Activated CD4-positive, alpha-beta T cell treated with anti-CD3 and anti-CD28 coated beads, Interleukin-2, Interleukin-4, amounts not matched to agents 100 ng/mL and 50 ng/mL, durations not matched to agents 16 hours and 8 hours (primary cell): Measurements from ENCODE around the gene CDHR4.
A peak's percentile ranks its signal among the peaks of the same experiment; 100 is the strongest.
"Not testable (repeated sequence)": the region's sequence is repeated elsewhere in the genome, so short reads cannot be mapped to it uniquely, and the experiment has no call there.

ENCODE experiments used
- DNase-seq: peaks from one replicate; pipeline ENCODE4 v3.0.0-alpha.2; 2020; ENCODE audit warnings: low spot score

Gene CDHR4

GRCh38 chr3:49799761-49800160 lies at the start of gene CDHR4:
CDHR4 (minus strand) TSS chr3:49799873; CDS start chr3:49799812, 61 bp downstream.
- no peak for DNase-seq

DNA sequence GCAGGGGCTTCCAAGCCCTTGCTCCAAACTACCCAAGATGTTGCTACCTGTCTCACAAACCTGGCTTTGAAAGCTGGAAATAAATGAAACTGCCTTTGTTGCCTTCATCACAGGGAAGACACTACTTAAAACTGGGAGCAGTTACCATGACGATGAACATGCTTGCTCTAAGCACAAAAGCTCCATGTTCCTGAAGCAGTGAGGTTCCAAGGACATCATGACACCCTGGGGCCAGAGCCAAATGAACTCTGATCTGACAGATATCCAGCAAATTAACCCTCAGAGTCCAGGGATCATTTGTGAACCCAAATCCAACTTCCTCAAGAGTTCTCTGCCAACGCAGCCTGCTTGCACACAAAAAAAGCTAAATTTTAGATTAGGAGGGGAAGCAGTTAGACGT lies 46.0 kb upstream of the CDHR4 start:
- DNase-seq = no peak

GRCh38 chr3:49844464-49845183 lies 45.0 kb upstream of the CDHR4 start:
- DNase-seq = no peak

- DNase-seq = no peak
Measured at GRCh38 chr3:49842843-49843517, 43.3 kb upstream of the CDHR4 start.

DNA sequence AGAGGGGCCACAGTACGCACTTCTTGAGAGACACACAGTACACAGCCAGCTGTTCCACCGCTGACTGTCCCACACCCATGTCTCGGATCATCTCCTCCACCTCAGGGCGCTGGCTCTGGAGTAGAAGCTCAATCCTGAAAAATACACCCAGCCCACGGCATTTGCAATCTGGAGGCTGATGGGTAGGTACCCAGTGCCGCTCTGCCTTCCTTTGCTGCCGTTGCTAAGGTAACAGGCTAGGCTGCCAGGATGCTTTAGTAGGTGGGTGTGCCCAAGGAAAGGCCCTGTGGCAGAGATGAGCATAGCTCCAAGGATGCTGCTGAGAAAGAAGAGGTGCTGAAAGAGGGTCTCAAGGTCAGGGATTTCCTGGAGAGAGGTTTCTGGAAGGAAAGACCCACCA lies 42.1 kb upstream of the CDHR4 start:
- DNase-seq = no peak

GRCh38 chr3:49841126-49841696 lies 41.5 kb upstream of the CDHR4 start:
- DNase-seq = peak; percentile 6

- DNase-seq = no peak
Measured at GRCh38 chr3:49840388-49840787, 40.7 kb upstream of the CDHR4 start.

- DNase-seq = peak; percentile 79
Measured at GRCh38 chr3:49839193-49839809, 39.6 kb upstream of the CDHR4 start.

DNA sequence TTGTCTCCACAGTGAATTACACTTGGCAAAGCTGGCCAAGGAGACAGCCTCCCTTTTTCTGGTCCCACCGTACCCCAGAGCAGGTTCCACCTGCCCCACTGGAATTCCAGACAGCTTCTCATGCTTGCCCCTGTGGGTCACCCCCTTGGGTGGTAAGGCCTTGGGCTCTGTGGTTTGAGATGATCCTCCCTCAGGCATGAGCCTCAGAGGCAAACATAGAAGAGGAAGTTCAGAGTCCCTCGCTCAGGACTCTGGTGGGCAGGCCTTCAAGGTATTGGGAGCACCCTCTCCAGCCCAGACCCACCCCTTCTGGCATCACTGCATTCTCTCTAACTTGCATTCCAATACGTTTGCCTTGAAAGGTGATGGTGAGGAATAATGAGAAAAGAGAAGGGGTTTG lies 31.7 kb upstream of the CDHR4 start:
- DNase-seq = no peak

GRCh38 chr3:49826016-49826415 lies 26.3 kb upstream of the CDHR4 start:
- no peak for DNase-seq

GRCh38 chr3:49823131-49823530 lies 23.5 kb upstream of the CDHR4 start:
- not testable (repeated sequence) for DNase-seq

GRCh38 chr3:49813497-49814174 lies 14.0 kb upstream of the CDHR4 start, which contains the start of gene UBA7:
UBA7 (minus strand) TSS chr3:49813953; CDS start chr3:49813787, 166 bp downstream.
- peak; percentile 31 for DNase-seq

DNA sequence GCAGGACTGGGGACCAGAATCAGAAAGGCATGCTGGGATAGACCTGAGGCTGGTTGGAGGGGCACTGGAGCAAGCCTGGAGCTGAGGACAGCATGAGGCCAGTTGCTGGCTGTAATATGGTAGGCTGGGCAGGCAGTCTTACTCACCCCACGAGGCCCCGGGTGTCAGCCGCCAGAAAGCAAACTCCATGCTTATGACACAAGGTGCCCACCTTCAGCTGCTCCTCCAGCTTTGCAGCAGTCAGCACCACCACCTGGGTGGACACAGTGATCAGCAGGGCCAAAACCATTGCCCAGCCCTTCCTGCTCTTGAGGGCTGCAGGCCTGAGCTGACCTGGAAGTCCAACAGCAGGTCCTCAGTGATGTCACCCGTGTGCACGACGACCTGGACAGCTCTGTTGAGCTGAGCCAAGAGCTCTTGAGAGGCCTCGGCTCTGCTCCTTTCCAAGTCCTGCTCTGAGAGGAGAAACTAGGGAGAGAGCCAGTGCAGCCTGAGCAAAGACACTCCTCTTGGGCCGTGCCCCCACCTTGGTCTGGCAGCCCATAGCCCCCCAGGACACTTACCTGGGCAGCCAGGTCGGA lies 13.3 kb upstream of the CDHR4 start:
- DNase-seq = no peak

GRCh38 chr3:49807431-49808114 lies 7.9 kb upstream of the CDHR4 start:
- no peak for DNase-seq

GRCh38 chr3:49806850-49807249 lies 7.2 kb upstream of the CDHR4 start:
- DNase-seq = no peak

DNA sequence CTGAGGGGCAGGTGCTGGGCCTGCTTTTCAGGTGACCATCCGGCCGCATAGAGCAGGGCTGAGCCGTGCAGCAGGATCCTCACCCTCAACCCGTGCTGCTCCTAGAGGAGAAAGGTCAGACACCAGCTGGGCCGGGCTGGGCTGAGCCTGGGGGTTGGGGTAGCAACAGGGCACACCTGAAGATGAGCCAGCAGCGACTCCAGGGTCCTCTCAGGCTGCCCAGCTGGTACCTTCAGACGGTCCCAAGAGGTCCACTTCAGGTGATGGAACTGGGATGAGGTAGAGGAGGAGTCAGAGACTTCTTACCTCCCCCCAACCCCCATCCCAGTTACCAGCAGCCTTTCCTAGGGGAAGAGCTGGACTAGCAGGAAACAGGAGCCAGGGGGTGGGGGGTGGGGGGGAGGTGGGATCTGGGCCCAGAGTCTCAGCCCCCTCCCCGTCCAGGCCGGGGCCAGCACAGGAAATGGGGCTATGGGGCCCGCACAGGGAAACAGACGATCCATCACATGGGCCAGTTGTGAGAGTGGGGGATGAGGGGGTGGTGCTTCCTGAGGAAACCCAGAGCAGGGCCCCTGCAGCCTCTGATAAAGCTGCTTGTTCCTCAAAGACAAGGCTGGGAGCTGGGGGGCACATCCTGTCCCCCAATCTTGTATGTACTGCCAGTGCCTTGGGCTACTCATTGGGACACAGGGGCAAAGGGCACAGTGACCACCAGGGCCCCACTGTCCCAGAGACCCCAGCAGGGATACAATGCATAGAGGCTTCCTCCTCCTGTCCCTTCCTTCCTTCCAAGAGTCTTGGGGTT lies 6.4 kb upstream of the CDHR4 start:
- DNase-seq = no peak

DNA sequence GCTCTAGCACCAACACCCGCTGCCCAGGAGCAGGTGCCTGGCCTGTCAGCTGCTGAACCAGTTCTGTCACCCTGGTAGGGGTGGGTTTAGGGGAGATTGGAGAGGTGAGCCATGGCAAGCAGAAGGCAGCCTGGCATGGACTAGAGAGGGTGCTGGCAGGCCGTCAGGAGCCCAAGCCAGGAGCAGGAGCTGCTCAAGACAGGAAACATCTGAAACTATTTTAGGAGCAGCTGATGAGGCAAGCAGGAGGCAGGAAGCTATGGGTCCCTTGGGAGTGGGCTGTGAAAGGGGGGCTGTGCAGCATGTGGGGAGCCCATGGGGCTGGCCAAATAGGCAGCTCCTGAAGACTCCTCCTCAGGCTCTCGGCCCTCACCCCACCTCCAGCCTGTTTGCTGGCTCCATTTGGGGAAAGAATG lies 5.7 kb upstream of the CDHR4 start:
- no peak for DNase-seq

DNA sequence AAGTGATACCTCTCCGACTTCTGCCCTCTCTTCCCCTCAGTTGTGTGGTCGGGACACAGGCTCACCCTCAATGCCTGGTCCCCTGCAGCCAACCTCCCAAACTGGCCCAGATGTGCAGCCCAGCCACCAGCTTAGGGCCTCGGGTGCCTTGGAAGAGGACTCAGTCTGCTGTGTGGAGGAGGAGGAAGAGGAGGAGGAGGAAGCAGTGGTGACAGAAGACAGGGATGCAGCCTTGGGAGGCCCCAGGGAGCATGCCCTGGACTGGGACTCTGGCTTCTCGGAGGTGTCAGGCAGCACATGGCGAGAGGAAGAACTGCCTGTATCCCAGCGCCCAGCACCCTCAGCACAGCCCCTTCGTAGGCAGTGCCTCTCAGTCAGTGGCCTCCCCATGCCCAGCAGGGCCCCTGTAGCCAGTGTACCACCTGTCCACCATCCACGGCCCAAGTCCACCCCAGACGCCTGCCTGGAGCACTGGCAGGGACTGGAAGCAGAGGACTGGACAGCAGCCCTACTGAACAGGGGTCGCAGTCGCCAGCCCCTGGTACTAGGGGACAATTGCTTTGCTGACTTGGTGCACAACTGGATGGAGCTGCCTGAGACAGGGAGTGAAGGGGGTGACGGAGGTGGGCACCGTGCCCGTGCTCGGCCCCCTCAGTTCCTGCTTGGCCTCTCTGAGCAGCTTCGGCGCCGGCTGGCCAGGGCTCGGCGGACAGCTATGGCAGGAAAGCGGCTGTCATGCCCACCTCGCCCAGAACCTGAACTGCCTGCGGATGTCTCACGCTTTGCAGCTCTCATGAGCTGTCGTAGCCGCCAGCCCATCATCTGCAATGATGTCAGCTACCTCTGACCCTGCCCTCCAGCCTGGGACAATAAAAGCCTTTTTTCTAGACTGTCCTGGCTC lies 4.7 kb upstream of the CDHR4 start:
- no peak for DNase-seq

- no peak for DNase-seq
Measured at GRCh38 chr3:49803465-49804140, 3.9 kb upstream of the CDHR4 start.
